HG03025 (cell line): ENCODE data around the gene SNX22.

Experiments used
- ATAC-seq: cut with Tn5 transposase; IDR thresholded peaks from one replicate; pipeline ENCODE4 v1.9.1; 2021; ENCODE audit warnings: mild to moderate bottlenecking, moderate library complexity; ENCODE audit not compliant: unreplicated experiment, low FRiP score

Gene SNX22

DNA sequence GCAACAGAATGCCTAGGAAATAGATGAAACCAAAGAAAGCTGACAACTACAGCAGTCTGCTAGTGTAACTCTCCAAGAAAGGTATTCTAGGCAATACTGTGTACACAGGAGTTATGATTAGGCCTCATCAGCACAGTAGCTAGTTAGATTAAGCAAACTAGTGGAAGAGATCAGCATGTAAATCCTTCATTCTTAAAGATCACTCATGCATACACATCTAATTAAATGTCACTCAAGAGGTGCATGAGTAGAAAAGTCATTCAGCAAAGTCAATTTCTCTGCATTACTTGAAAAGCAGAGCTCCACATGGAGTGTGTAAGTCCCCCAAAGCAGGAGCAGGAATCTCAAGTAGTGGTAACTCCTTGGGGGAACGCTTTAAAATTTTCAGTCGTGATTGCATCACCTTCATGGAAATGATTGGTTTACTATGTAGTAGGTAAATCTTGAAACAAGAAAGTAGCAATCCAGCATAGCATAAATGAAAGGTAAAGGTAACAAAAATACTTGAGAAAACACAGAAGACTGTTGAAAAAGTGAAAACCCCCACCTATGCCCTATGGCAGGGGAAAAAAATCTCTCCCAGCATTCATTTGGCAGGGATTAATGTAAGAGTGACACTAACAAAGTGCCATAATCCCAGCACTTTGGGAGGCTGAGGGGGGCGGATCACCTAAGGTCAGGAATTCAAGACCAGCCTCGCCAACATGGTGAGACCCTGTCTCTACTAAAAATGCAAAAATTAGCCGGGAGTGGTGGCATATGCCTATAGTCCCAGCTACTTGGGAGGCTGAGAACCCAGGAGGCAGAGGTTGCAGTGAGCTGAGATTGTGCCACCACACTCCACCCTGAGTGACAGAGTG is 40.7 kb downstream of the SNX22 start:
- no peak for ATAC-seq

DNA sequence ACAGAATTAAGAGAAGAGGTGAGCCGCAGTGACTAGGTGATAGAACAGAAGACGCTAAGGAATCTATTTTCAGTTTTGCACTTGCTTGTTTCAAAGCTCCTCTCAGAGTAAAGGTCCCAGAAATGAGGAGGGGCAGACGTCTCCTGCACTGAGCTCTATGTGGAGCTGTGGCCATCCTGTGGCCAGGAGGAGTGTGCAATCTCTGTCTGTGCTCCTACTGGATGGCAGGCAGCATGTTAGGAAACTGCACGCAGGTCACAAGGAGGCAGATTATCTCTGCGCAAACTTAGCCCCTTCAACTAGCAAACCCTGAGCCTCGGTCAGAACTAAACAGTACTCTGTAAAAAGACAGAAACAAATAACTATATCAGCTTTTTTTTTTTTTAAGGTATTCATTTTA is 42.4 kb downstream of the SNX22 start:
- no peak for ATAC-seq

DNA sequence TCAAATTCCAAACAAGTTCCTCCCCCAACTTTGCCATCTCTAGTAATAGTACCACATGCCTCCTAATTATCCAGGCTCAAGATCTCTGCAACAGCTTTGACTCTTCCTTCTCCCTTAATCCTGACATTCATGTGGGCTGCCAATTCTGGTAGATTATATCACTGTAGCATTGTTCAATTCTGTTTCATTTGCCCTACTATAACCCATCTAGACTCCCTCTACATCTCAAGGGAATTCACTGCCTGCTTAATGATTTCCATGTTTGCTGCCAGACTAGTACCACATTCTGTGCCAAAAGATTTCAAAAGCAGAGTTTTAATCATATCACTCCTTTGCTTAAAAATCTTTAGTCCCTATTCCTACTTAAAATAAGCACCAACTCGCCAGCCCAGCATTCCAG is 45.9 kb downstream of the SNX22 start:
- no peak for ATAC-seq

DNA sequence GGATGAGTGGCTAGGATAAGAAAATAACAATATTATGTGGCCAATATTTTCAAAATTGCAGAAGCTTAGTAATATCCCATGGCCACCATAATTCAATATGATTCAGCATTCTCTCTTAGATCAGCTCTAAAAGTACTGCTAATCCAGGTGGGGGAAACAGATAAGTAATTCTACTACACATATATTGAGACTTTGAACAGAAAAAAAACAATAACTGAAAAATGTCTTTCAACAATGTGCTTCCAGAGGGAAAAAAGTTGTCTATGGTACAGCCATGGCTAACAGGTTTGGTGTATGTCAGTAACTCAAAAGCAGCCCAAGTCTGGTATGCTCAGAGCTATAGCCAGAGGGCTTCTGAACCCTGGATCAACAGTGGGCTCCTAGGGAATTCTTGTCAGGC is 53.7 kb downstream of the SNX22 start:
- ATAC-seq: no peak
